Neural cell (in vitro differentiated cells): Measurements from ENCODE around the gene CIITA.

Source experiments
- EZH2 ChIP-seq: fragments of 200-600, 300-800 bp; shearing (Covaris generic), sonication (generic); IDR thresholded peaks from 2 replicates; pipeline ENCODE4 v1.6.1; 2014; ENCODE audit warnings: antibody characterized with exemption, low read length, borderline replicate concordance, mild to moderate bottlenecking; ENCODE audit not compliant: insufficient read depth, poor library complexity, severe bottlenecking
- RAD21 ChIP-seq: fragments of 450-650 bp; conservative IDR thresholded peaks from 2 replicates; pipeline ENCODE4 v1.6.1; 2014; ENCODE audit warnings: antibody characterized with exemption, mild to moderate bottlenecking, moderate library complexity
- TAF1 ChIP-seq: IDR thresholded peaks from 2 replicates; pipeline ENCODE4 v1.6.1; 2012; ENCODE audit warnings: low read depth

GRCh38 chr16:10964039-10964890 is 87.3 kb downstream of the CIITA start:
- TF ChIP-seq TAF1, result no peak
- no peak for TF ChIP-seq EZH2
- peak; percentile 86 for TF ChIP-seq RAD21
